ENCODE data around the gene DSE.

Gene DSE

DNA sequence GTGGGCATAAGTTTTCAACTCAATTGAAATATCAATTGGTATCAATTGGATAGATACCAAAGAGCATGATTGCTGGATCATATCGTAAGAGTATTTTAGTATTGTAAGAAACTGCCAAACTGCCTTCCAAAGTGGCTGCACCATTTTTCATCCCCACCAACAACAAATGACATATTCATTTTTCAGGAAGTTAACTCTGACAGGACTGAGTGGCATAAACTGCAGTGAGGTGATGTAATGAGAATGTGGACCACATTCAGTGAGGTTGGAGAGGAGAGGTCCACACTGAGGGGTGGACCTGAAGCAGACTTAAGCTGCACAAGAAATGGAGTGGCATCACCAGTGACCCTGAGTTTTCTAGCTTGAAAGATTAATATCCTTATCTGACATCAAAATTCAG, 78.8 kb downstream of the DSE start:
- no peaks in the 10 kb centered on the region for H3K36me3 ChIP-seq (ENCODE audit: insufficient read depth, low read length)
- H3K4me3 ChIP-seq (ENCODE audit: low read length): no peak overlapping the region
- H3K4me1 ChIP-seq (ENCODE audit: control insufficient read depth, insufficient read depth, low read length): peaks cover 25% of the 10 kb centered on the region
- H3K27me3 ChIP-seq (ENCODE audit: control insufficient read depth, insufficient read depth, low read length): no peaks in the 10 kb centered on the region
- H3K9me3 ChIP-seq (replicated peaks; ENCODE audit: low read length): no peaks in the 10 kb centered on the region
- H3K4me2 ChIP-seq (ENCODE audit: low read length): no peak overlapping the region
- H3K9ac ChIP-seq (ENCODE audit: low read depth, low read length): no peak overlapping the region

GRCh38 chr6:116450185-116450710, 79.5 kb downstream of the DSE start:
- Histone ChIP-seq H3K4me2 (ENCODE audit: low read length) (no peak overlapping the region), H3K9me3 (replicated peaks; ENCODE audit: low read length) (no peaks in the 10 kb centered on the region), H3K36me3 (ENCODE audit: insufficient read depth, low read length) (no peaks in the 10 kb centered on the region), H3K9ac (ENCODE audit: low read depth, low read length) (no peak overlapping the region), H3K4me1 (ENCODE audit: control insufficient read depth, insufficient read depth, low read length) (peaks cover 25% of the 10 kb centered on the region), H3K4me3 (ENCODE audit: low read length) (no peak overlapping the region), H3K27me3 (ENCODE audit: control insufficient read depth, insufficient read depth, low read length) (no peaks in the 10 kb centered on the region)

DNA sequence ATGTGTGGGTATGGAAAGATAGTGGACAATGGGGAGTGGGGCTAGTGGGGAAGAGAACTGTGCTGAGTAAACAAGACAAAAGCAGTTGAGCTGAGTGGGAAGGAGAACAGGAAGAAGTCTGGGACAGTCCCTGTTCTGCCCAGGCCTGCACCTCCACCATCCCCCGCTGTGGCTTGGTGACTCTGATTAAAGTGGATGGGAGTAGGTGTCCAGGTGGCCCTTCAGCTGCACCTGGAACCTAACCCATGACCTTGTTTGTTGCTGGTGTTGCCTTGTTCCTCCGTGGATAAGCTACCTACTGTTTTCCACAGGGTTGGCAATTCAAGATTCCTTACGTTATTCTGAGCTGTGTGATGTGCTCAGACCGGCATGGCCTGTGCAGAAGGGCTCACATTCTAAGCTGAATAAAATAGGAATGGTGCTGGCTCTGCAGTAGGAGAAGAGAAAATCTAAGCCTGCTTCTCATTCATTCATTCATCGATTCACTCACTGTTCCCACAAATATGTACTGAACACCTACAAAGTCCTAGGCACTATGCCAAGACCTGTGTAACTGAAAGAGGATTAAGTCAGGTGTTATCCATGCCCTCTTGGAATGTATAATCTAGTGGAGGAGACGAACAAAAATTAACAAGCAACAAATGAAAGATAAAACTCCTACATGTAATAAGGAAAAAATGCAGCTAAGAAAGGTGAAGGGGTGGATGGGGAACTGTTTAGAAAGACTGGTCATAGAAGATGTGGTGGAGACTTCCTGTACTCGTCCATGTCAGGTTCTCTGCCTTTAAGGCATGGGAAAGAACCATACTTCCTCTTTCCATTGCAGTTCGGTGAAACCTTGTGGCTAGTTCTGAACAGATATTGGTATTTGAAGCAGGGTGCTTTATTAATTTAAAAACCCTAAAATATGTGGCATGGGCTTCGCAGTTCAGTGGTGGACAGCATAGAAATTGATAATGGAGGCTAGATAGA, 80.3 kb downstream of the DSE start:
- Histone ChIP-seq H3K4me2 (ENCODE audit: low read length) (no peak overlapping the region), H3K9ac (ENCODE audit: low read depth, low read length) (no peak overlapping the region), H3K4me1 (ENCODE audit: control insufficient read depth, insufficient read depth, low read length) (peaks cover 23% of the 10 kb centered on the region), H3K36me3 (ENCODE audit: insufficient read depth, low read length) (no peaks in the 10 kb centered on the region), H3K27me3 (ENCODE audit: control insufficient read depth, insufficient read depth, low read length) (no peaks in the 10 kb centered on the region), H3K9me3 (replicated peaks; ENCODE audit: low read length) (no peaks in the 10 kb centered on the region), H3K4me3 (ENCODE audit: low read length) (no peak overlapping the region)

GRCh38 chr6:116451916-116452315, 81.2 kb downstream of the DSE start:
- H3K9me3 ChIP-seq (replicated peaks; ENCODE audit: low read length): no peaks in the 10 kb centered on the region
- no peaks in the 10 kb centered on the region for H3K27me3 ChIP-seq (ENCODE audit: control insufficient read depth, insufficient read depth, low read length)
- no peak overlapping the region for H3K4me2 ChIP-seq (ENCODE audit: low read length)
- no peak overlapping the region for H3K9ac ChIP-seq (ENCODE audit: low read depth, low read length)
- peaks cover 14% of the 10 kb centered on the region for H3K4me1 ChIP-seq (ENCODE audit: control insufficient read depth, insufficient read depth, low read length)
- no peaks in the 10 kb centered on the region for H3K36me3 ChIP-seq (ENCODE audit: insufficient read depth, low read length)
- no peak overlapping the region for H3K4me3 ChIP-seq (ENCODE audit: low read length)

DNA sequence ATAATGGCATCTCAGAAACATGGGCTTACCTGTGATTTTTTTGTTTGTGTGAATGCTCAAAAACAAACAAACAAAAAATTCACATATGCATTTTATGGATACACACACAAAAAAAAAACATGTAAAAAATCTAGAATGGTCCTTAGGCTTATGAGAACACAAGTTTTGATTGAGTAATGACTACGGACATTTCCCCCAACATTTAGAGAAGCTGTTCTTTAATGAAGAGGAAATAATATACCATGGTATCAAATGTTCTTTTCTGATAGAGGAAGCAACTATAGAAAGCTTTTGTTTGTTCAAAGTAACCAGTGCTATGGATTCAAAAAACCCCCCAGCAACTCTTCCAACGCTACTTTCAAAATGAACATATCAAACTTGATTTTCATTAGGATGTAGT, 81.8 kb downstream of the DSE start:
- H3K9me3 ChIP-seq (replicated peaks; ENCODE audit: low read length): no peaks in the 10 kb centered on the region
- H3K4me2 ChIP-seq (ENCODE audit: low read length): no peak overlapping the region
- peaks cover 11% of the 10 kb centered on the region for H3K4me1 ChIP-seq (ENCODE audit: control insufficient read depth, insufficient read depth, low read length)
- H3K27me3 ChIP-seq (ENCODE audit: control insufficient read depth, insufficient read depth, low read length): no peaks in the 10 kb centered on the region
- H3K4me3 ChIP-seq (ENCODE audit: low read length): no peak overlapping the region
- no peak overlapping the region for H3K9ac ChIP-seq (ENCODE audit: low read depth, low read length)
- H3K36me3 ChIP-seq (ENCODE audit: insufficient read depth, low read length): no peaks in the 10 kb centered on the region

- Histone ChIP-seq H3K9ac (ENCODE audit: low read depth, low read length) (no peak overlapping the region), H3K4me2 (ENCODE audit: low read length) (no peak overlapping the region), H3K9me3 (replicated peaks; ENCODE audit: low read length) (no peaks in the 10 kb centered on the region), H3K27me3 (ENCODE audit: control insufficient read depth, insufficient read depth, low read length) (peaks cover 4% of the 10 kb centered on the region), H3K4me3 (ENCODE audit: low read length) (no peak overlapping the region), H3K36me3 (ENCODE audit: insufficient read depth, low read length) (no peaks in the 10 kb centered on the region), H3K4me1 (ENCODE audit: control insufficient read depth, insufficient read depth, low read length) (no peaks in the 10 kb centered on the region)
Observed at GRCh38 chr6:116456106-116456505, 85.4 kb downstream of the DSE start.

GRCh38 chr6:116456927-116457326, 86.2 kb downstream of the DSE start:
- no peaks in the 10 kb centered on the region for H3K9me3 ChIP-seq (replicated peaks; ENCODE audit: low read length)
- no peak overlapping the region for H3K4me3 ChIP-seq (ENCODE audit: low read length)
- H3K4me2 ChIP-seq (ENCODE audit: low read length): no peak overlapping the region
- peaks cover 7% of the 10 kb centered on the region for H3K27me3 ChIP-seq (ENCODE audit: control insufficient read depth, insufficient read depth, low read length)
- peaks cover 7% of the 10 kb centered on the region for H3K4me1 ChIP-seq (ENCODE audit: control insufficient read depth, insufficient read depth, low read length)
- no peak overlapping the region for H3K9ac ChIP-seq (ENCODE audit: low read depth, low read length)
- no peaks in the 10 kb centered on the region for H3K36me3 ChIP-seq (ENCODE audit: insufficient read depth, low read length)

DNA sequence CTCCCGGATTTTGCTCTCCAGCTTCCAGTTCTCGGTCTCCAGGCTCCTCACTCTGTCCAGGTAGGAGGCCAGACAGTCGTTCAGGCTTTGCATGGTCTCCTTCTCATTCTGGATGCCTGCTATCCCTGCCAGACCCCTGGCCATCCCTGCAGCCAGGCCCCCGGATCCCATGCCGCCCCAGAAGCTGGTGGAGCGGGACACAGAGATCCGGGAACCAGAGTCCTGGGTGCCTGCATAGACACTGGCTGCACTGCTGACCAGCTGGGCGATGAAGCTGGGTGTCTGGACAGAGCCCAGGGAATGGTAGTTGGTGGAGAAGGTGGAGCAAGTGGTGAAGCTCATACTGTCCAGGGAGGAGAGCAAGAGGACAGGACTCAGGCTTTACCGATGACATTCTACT, 87.5 kb downstream of the DSE start:
- peaks cover 14% of the 10 kb centered on the region for H3K4me1 ChIP-seq (ENCODE audit: control insufficient read depth, insufficient read depth, low read length)
- H3K4me2 ChIP-seq (ENCODE audit: low read length): no peak overlapping the region
- no peaks in the 10 kb centered on the region for H3K36me3 ChIP-seq (ENCODE audit: insufficient read depth, low read length)
- H3K9ac ChIP-seq (ENCODE audit: low read depth, low read length): no peak overlapping the region
- H3K4me3 ChIP-seq (ENCODE audit: low read length): no peak overlapping the region
- peaks cover 7% of the 10 kb centered on the region for H3K27me3 ChIP-seq (ENCODE audit: control insufficient read depth, insufficient read depth, low read length)
- H3K9me3 ChIP-seq (replicated peaks; ENCODE audit: low read length): no peaks in the 10 kb centered on the region

GRCh38 chr6:116459927-116460326, 89.2 kb downstream of the DSE start:
- Histone ChIP-seq H3K4me3 (ENCODE audit: low read length) (no peak overlapping the region), H3K27me3 (ENCODE audit: control insufficient read depth, insufficient read depth, low read length) (peaks cover 7% of the 10 kb centered on the region), H3K4me1 (ENCODE audit: control insufficient read depth, insufficient read depth, low read length) (peaks cover 14% of the 10 kb centered on the region)

GRCh38 chr6:116461331-116461931, 90.7 kb downstream of the DSE start, which contains the start of gene CALHM6:
Gene CALHM6, plus strand, starts transcription at chr6:116461375. Its CDS starts 555 bp downstream, at chr6:116461930.
- peaks cover 7% of the 10 kb centered on the region for H3K27me3 ChIP-seq (ENCODE audit: control insufficient read depth, insufficient read depth, low read length)
- H3K4me2 ChIP-seq (ENCODE audit: low read length): peak within 1 kb of the TSS; percentile 90
- no peaks in the 10 kb centered on the region for H3K36me3 ChIP-seq (ENCODE audit: insufficient read depth, low read length)
- peak within 1 kb of the TSS; percentile 75 for H3K4me3 ChIP-seq (ENCODE audit: low read length)
- H3K9ac ChIP-seq (ENCODE audit: low read depth, low read length): peak within 1 kb of the TSS; percentile 58
- H3K9me3 ChIP-seq (replicated peaks; ENCODE audit: low read length): no peaks in the 10 kb centered on the region
- peaks cover 14% of the 10 kb centered on the region for H3K4me1 ChIP-seq (ENCODE audit: control insufficient read depth, insufficient read depth, low read length)

More at GRCh38 chr6:116459927-116460326, 89.2 kb downstream of the DSE start:
- Histone ChIP-seq H3K9ac (ENCODE audit: low read depth, low read length) (no peak overlapping the region), H3K36me3 (ENCODE audit: insufficient read depth, low read length) (no peaks in the 10 kb centered on the region), H3K4me2 (ENCODE audit: low read length) (no peak overlapping the region), H3K9me3 (replicated peaks; ENCODE audit: low read length) (no peaks in the 10 kb centered on the region)

GRCh38 chr6:116461932-116462885, 91.5 kb downstream of the DSE start:
- peaks cover 14% of the 10 kb centered on the region for H3K4me1 ChIP-seq (ENCODE audit: control insufficient read depth, insufficient read depth, low read length)
- H3K27me3 ChIP-seq (ENCODE audit: control insufficient read depth, insufficient read depth, low read length): peaks cover 7% of the 10 kb centered on the region
- no peaks in the 10 kb centered on the region for H3K36me3 ChIP-seq (ENCODE audit: insufficient read depth, low read length)
- no peaks in the 10 kb centered on the region for H3K9me3 ChIP-seq (replicated peaks; ENCODE audit: low read length)
- H3K9ac ChIP-seq (ENCODE audit: low read depth, low read length): peak overlapping the region; percentile 58
- H3K4me3 ChIP-seq (ENCODE audit: low read length): peak overlapping the region; percentile 75
- peak overlapping the region; percentile 90 for H3K4me2 ChIP-seq (ENCODE audit: low read length)

Measured in skeletal muscle satellite cell (primary cell).